T-cell (primary cell): ENCODE results near the gene SMARCD3. TPM values are rescaled to one million over a fixed set of nuclear protein-coding genes. Genes with fewer than 3 reads are reported as not detected.

Experiments used
- ATAC-seq, 4 experiments: fragments of 200-7000 bp in 3 of 4; fragments of 150-1000 bp in 1 of 4; cut with Tn5 transposase; replicated peaks in 1 of 4; 1 replicate in 3 of 4; 2 replicates in 1 of 4; pipeline ENCODE4 v1.10.0; 2021; ENCODE audit warnings: moderate library complexity in 3 of 4, mild to moderate bottlenecking in 2 of 4, moderate number of reproducible peaks in 1 of 4
- CTCF ChIA-PET, 2 donors: fragments of 300-600 bp; sonication (Branson Sonifier 250); formaldehyde crosslinking; loops; one replicate each; lab custom pipeline; 2022; ENCODE audit warnings: antibody characterized with exemption in 2 of 2; lab: Charles Lee
- POLR2A ChIA-PET, 2 donors: fragments of 300-600 bp; sonication (Branson Sonifier 250); formaldehyde crosslinking; loops; one replicate each; lab custom pipeline; 2022; ENCODE audit warnings: antibody characterized with exemption in 2 of 2; lab: Charles Lee
- DNase-seq, 35 experiments: peaks; one replicate each; pipeline versions ENCODE4 v3.0.0 to v3.0.0-alpha.2; 2013 to 2023
- H3K27ac ChIP-seq: one replicate; pipeline ENCODE4 v1.5.1; 2013; ENCODE audit warnings: low read length
- H3K27me3 ChIP-seq, 2 experiments: replicated peaks in 1 of 2; 1 replicate in 1 of 2; 2 replicates in 1 of 2; pipeline versions ENCODE4 v1.6.1 to v1.7.0; 2013; ENCODE audit warnings: low read length in 1 of 2, mixed read lengths in 1 of 2; ENCODE audit not compliant: control insufficient read depth in 2 of 2, insufficient read depth in 2 of 2; ENCODE audit errors: extremely low read depth in 1 of 2
- H3K36me3 ChIP-seq, 2 donors: 1 replicate in 1 of 2; 2 replicates in 1 of 2; pipeline versions ENCODE4 v1.6.1 to v1.7.0; 2013; ENCODE audit warnings: low read length in 1 of 2; ENCODE audit not compliant: control insufficient read depth in 2 of 2, insufficient read depth in 1 of 2; ENCODE audit errors: extremely low read depth in 1 of 2
- H3K4me1 ChIP-seq, 2 experiments: 1 replicate in 1 of 2; 2 replicates in 1 of 2; pipeline versions ENCODE4 v1.6.1 to v1.7.0; 2013; ENCODE audit warnings: low read length in 2 of 2, mixed read lengths in 1 of 2; ENCODE audit not compliant: insufficient read depth in 2 of 2, control insufficient read depth in 1 of 2; ENCODE audit errors: extremely low read depth in 1 of 2
- H3K4me3 ChIP-seq, 2 donors: 1 replicate in 1 of 2; 2 replicates in 1 of 2; pipeline versions ENCODE4 v1.5.1 to v1.7.0; 2013; ENCODE audit warnings: mild to moderate bottlenecking in 2 of 2, low read length in 1 of 2, moderate library complexity in 1 of 2; ENCODE audit not compliant: control insufficient read depth in 1 of 2; ENCODE audit errors: extremely low read depth in 1 of 2
- H3K9me3 ChIP-seq: 2 replicates; pipeline ENCODE4 v1.7.0; 2013
- H3K27ac Mint-ChIP-seq, 2 donors: one replicate each; pipeline ENCODE4 v1.8.0; 2020 to 2021; ENCODE audit warnings: mild to moderate bottlenecking in 2 of 2, mixed read lengths in 2 of 2
- H3K27me3 Mint-ChIP-seq, 2 donors: one replicate each; pipeline ENCODE4 v1.8.0; 2021 to 2022; ENCODE audit warnings: mixed read lengths in 2 of 2
- H3K36me3 Mint-ChIP-seq: one replicate; pipeline ENCODE4 v1.8.0; 2021; ENCODE audit warnings: mixed read lengths
- H3K4me1 Mint-ChIP-seq, 3 donors: one replicate each; pipeline ENCODE4 v1.8.0; 2020 to 2022; ENCODE audit warnings: mixed read lengths in 3 of 3, mild to moderate bottlenecking in 1 of 3
- H3K4me3 Mint-ChIP-seq, 3 donors: one replicate each; pipeline ENCODE4 v1.8.0; 2020 to 2022; ENCODE audit warnings: mild to moderate bottlenecking in 3 of 3, mixed read lengths in 3 of 3, moderate library complexity in 3 of 3
- H3K9me3 Mint-ChIP-seq, 3 donors: one replicate each; pipeline ENCODE4 v1.8.0; 2020 to 2022; ENCODE audit warnings: mixed read lengths in 3 of 3
- WGBS: methylation state at CpG from one replicate; pipeline ENCODE4 v1.1.5; 2013; ENCODE audit warnings: missing lambda C conversion rate; ENCODE audit not compliant: insufficient coverage; 5-methylcytosine and 5-hydroxymethylcytosine counted together
- total RNA-seq, 35 experiments: library from RNA in 6 of 35; stranded (reverse) in 6 of 35; fragments of 120-200 nt in 1 of 35; gene quantifications; one replicate each; pipeline versions ENCODE4 v1.2.1 to v1.2.4 and lab custom pipeline; 2013 to 2026

The SMARCD3 gene
- total RNA-seq, 5 donors from 2014 or later (not counting 1 experiment from before 2014, with no cell fraction given) = 6.3 to 28.5 (median 9.1) TPM

DNA sequence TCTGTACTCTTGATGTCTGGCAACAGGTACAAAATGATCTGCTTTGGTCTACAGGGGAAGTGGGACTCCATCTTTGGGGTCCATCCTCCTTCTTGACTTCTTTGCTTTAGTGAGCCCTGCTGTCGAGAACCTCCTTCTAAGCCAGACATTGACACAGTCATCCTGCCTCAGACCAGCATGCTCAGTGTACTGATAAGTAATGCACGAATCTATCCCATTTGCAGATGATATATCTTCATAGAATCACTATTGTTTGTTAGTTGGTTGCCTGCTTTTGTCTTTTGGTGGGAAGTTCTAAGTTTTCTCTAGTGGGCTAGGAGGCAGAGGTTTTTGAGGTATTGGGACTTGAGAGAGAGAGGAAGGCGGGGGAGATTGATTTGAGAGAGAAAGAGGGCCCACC, 47.1 kb downstream of the SMARCD3 start:
- Mint-ChIP-seq H3K4me3 (no peak overlapping the region), H3K4me1 (peaks cover 5 to 15% (median 6%) of the 10 kb centered on the region in 3 donors), H3K36me3 (no peaks in the 10 kb centered on the region), H3K9me3 (no peaks in the 10 kb centered on the region), H3K27me3 (peaks cover 0 to 4% of the 10 kb centered on the region in 2 donors), H3K27ac (no peak overlapping the region)
- CTCF ChIA-PET = no interaction called here
- H3K36me3 ChIP-seq = no peaks in the 10 kb centered on the region
- H3K4me3 ChIP-seq = no peak overlapping the region
- DNase-seq = no peak
- WGBS = no CpG with 5 or more reads among the region's 3 CpGs
- H3K9me3 ChIP-seq = no peaks in the 10 kb centered on the region
- POLR2A ChIA-PET = no interaction called here
- ATAC-seq = no peak
- H3K27ac ChIP-seq = no peak overlapping the region
- peaks cover 0 to 15% of the 10 kb centered on the region in 2 experiments for H3K4me1 ChIP-seq
- peaks cover 0 to 39% of the 10 kb centered on the region in 2 experiments for H3K27me3 ChIP-seq

DNA sequence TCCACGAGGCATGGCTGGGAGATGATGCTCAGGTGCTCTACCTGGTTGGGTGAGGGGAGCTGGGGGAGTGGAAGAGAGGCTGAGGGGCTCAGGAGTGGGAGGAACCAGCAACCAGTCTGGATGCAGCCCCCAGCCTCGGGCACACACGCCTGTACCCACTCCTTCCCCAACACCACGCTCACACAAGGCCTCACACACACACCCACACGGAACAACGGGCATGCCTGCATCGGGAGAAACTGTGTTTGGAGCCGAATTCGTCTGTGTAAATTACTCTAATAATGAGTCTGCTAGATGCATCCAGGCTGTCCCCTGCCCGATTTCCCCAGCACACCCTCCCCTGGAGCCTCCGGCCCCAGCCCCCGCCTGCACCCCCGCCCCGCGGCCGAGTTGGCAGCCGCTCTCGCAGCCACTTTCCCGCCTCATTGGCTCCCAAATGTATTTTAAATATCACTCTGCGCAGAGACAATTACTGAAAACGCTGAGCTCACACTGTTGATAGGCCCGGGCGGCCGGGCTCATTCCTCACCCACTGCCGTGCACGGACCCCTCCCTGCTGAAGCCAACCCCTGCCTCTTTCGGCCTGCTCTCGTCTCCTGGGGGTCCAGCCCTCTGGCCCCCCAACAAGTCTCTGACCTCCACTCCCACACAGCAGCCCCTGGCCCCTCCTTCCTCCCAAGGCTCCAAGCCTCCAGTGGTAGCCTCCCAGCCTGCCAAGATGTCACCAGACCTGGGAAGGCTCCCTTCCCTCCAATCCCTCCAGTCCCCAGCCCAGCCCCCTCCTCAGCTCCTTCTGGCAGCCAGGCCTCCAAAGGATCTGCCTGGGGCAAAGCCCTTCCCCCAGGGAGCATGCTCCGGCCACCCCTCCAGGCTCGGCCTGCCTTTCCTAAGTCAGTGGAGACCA, 49.3 kb downstream of the SMARCD3 start:
- ATAC-seq (no peak), DNase-seq (no peak)
- H3K27ac ChIP-seq = no peak overlapping the region
- H3K9me3 Mint-ChIP-seq = no peaks in the 10 kb centered on the region
- no peak overlapping the region for H3K4me3 ChIP-seq
- ChIA-PET CTCF (interaction anchor here in 1 of 2 donors (0.6 kb wide), 1 partner anchor 412 kb away, joined by 3 read pairs; no protein-coding TSS in a partner anchor), POLR2A (no interaction called here)
- no peaks in the 10 kb centered on the region for H3K36me3 ChIP-seq
- H3K27me3 ChIP-seq = peaks cover 0 to 54% of the 10 kb centered on the region in 2 experiments
- no peak overlapping the region for H3K4me3 Mint-ChIP-seq
- H3K4me1 Mint-ChIP-seq = peaks cover 0 to 9% (median 2%) of the 10 kb centered on the region in 3 donors
- H3K4me1 ChIP-seq = peaks cover 0 to 10% of the 10 kb centered on the region in 2 experiments
- no peaks in the 10 kb centered on the region for H3K9me3 ChIP-seq
- H3K27me3 Mint-ChIP-seq = peaks cover 6 to 9% of the 10 kb centered on the region in 2 donors
- H3K36me3 Mint-ChIP-seq = no peaks in the 10 kb centered on the region
- 91% methylated on average over 22 of the region's 30 CpGs for WGBS
- H3K27ac Mint-ChIP-seq = no peak overlapping the region

DNA sequence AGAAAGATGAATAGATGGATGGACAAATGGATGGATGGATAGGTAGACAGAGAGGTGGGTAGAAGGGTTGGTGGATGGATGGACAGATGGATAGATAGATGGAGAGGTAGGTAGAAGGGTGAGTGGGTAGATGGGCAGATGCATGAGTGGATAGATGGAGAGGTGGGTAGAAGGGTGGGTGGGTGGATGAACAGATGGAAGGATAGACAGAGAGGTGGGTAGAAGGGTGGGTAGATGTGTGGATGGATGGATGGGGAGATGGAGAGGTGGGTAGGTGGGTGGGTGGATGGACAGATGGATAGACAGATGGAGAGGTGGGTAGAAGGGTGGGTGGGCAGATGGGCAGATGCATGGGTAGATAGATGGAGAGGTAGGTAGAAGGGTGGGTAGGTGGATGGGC, 50.6 kb downstream of the SMARCD3 start:
- H3K27me3 Mint-ChIP-seq = peaks cover 6 to 9% of the 10 kb centered on the region in 2 donors
- ATAC-seq (no peak), DNase-seq (no peak)
- Histone ChIP-seq H3K27ac (no peak overlapping the region), H3K4me1 (peaks cover 0 to 15% of the 10 kb centered on the region in 2 experiments), H3K4me3 (no peak overlapping the region), H3K9me3 (no peaks in the 10 kb centered on the region), H3K27me3 (peaks cover 0 to 51% of the 10 kb centered on the region in 2 experiments), H3K36me3 (no peaks in the 10 kb centered on the region)
- no peak overlapping the region for H3K4me3 Mint-ChIP-seq
- CTCF ChIA-PET = interaction anchor here in 1 of 2 donors (0.9 kb wide), 1 partner anchor 62 kb away, joined by 3 read pairs; no protein-coding TSS in a partner anchor
- peaks cover 0 to 13% (median 6%) of the 10 kb centered on the region in 3 donors for H3K4me1 Mint-ChIP-seq
- no peaks in the 10 kb centered on the region for H3K9me3 Mint-ChIP-seq
- no peaks in the 10 kb centered on the region for H3K36me3 Mint-ChIP-seq
- POLR2A ChIA-PET = no interaction called here
- H3K27ac Mint-ChIP-seq = no peak overlapping the region

DNA sequence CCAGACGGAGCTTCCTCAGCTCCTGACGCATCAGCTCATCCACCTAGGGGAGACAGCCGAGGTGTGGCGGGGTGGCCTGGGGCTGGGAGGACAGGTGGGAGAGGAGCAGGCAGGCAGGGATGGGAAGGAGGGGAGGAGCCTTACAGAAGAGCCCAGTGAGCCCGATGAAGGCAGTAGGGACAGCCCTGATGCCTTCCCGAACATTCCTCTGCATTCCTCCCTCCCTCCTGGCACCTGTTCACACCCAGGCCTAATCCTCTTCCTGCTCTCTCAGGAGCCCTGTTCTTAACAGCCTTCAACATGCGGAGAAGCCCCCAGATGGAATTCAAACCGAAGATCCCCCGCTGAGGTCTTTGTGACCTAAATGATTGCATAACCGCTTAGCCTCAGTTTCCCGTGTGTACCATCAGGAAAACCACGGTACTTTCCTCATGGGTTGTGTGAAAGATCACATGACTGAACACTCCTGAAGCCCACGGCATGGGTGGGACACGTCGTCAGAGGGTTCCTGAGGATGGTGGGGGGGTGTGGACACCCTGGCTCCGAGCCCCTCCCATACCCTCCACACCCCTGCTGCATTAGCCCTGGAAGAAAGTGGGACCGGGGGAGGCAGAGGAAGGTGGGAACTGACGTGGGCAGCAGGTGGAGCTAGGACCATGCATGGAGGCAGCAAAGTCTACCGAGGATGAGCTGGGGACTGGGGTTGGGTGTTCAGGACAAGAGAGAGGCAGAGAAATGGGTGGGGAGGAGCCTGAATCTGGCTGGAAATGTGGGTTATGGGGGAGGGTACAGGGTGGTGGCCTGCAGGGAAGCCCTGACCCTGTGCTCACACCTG, 52.7 kb downstream of the SMARCD3 start:
- H3K4me3 ChIP-seq = no peak overlapping the region
- peaks cover 0 to 13% (median 6%) of the 10 kb centered on the region in 3 donors for H3K4me1 Mint-ChIP-seq
- H3K36me3 ChIP-seq = no peaks in the 10 kb centered on the region
- no peaks in the 10 kb centered on the region for H3K36me3 Mint-ChIP-seq
- ATAC-seq (no peak), DNase-seq (no peak)
- ChIA-PET POLR2A (no interaction called here), CTCF (no interaction called here)
- H3K4me3 Mint-ChIP-seq = no peak overlapping the region
- no peak overlapping the region for H3K27ac ChIP-seq
- H3K9me3 Mint-ChIP-seq = no peaks in the 10 kb centered on the region
- H3K27me3 ChIP-seq = peaks cover 0 to 60% of the 10 kb centered on the region in 2 experiments
- peaks cover 0 to 15% of the 10 kb centered on the region in 2 experiments for H3K4me1 ChIP-seq
- H3K9me3 ChIP-seq = no peaks in the 10 kb centered on the region
- WGBS = 46% methylated on average over 8 of the region's 19 CpGs
- H3K27me3 Mint-ChIP-seq = peaks cover 5 to 6% of the 10 kb centered on the region in 2 donors
- H3K27ac Mint-ChIP-seq = no peak overlapping the region

DNA sequence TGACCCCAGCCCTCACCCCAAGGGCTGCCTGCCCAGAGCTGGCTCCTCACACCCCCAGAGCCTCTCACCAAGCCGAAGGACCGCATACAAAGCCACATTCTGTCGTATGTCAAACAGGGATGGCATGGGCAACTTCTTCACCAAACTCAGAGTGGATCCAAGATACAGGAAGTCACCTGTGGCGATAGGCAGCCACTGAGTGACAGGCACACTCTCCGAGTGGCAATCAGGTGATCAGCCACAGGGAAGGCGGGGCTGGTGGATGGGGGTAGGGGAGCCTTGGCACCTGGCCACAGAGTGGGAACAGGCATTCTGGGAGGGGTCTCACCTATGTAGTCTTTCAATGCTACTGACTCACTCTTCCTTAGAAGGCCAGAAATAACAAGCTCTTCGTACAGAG, 54.3 kb downstream of the SMARCD3 start:
- H3K9me3 ChIP-seq = no peaks in the 10 kb centered on the region
- ChIA-PET CTCF (interaction anchor here in 1 of 2 donors (0.6 to 1.4 kb wide), 3 partner anchors 25 to 1318 kb away, joined by 3 to 6 read pairs (median 4); no protein-coding TSS in a partner anchor), POLR2A (no interaction called here)
- Mint-ChIP-seq H3K27ac (no peak overlapping the region), H3K4me3 (no peak overlapping the region), H3K4me1 (peaks cover 0 to 13% (median 6%) of the 10 kb centered on the region in 3 donors), H3K36me3 (no peaks in the 10 kb centered on the region), H3K9me3 (no peaks in the 10 kb centered on the region), H3K27me3 (peaks cover 5 to 6% of the 10 kb centered on the region in 2 donors)
- DNase-seq (no peak), ATAC-seq (peak in 1 of 4 experiments; percentile 40)
- 100% methylated on average over 2 of the region's 7 CpGs for WGBS
- peaks cover 0 to 15% of the 10 kb centered on the region in 2 experiments for H3K4me1 ChIP-seq
- H3K4me3 ChIP-seq = no peak overlapping the region
- H3K27ac ChIP-seq = no peak overlapping the region
- peaks cover 0 to 49% of the 10 kb centered on the region in 2 experiments for H3K27me3 ChIP-seq
- H3K36me3 ChIP-seq = no peaks in the 10 kb centered on the region
